Activated T-helper 17 cell treated with anti-CD3 and anti-CD28 coated beads, Interleukin-2, amount 50 U/mL, for 72 hours (primary cell): ENCODE data around the gene IFT81. TPM values are rescaled to one million over a fixed set of nuclear protein-coding genes. Genes with fewer than 3 reads are reported as not detected.
A peak's percentile ranks its signal among the peaks of the same experiment; 100 is the strongest.
"Not testable (repeated sequence)": the region's sequence is repeated elsewhere in the genome, so short reads cannot be mapped to it uniquely, and the experiment has no call there.

Experiments used
- ATAC-seq: fragments of 150-1000 bp; cut with Tn5 transposase; replicated peaks from 2 replicates; pipeline ENCODE4 v1.10.0; 2021; ENCODE audit warnings: mild to moderate bottlenecking, moderate library complexity
- H3K27ac Mint-ChIP-seq: one replicate; pipeline ENCODE4 v1.8.0; 2022; ENCODE audit warnings: mixed read lengths
- H3K27me3 Mint-ChIP-seq: one replicate; pipeline ENCODE4 v1.8.0; 2022; ENCODE audit warnings: mixed read lengths
- H3K36me3 Mint-ChIP-seq: one replicate; pipeline ENCODE4 v1.8.0; 2022; ENCODE audit warnings: low read depth, mild to moderate bottlenecking, mixed read lengths
- H3K4me1 Mint-ChIP-seq: one replicate; pipeline ENCODE4 v1.8.0; 2022; ENCODE audit warnings: mixed read lengths
- H3K4me3 Mint-ChIP-seq: one replicate; pipeline ENCODE4 v1.8.0; 2022; ENCODE audit warnings: mild to moderate bottlenecking, mixed read lengths
- H3K9me3 Mint-ChIP-seq: one replicate; pipeline ENCODE4 v1.8.0; 2022; ENCODE audit warnings: mixed read lengths
- total RNA-seq, 2 donors: library from RNA; stranded (reverse); gene quantifications; one replicate each; pipeline ENCODE4 v1.2.3, GENCODE V29; 2022

IFT81 gene
- total RNA-seq, 2 donors from 2014 or later: 2.4 to 3.4 TPM

DNA sequence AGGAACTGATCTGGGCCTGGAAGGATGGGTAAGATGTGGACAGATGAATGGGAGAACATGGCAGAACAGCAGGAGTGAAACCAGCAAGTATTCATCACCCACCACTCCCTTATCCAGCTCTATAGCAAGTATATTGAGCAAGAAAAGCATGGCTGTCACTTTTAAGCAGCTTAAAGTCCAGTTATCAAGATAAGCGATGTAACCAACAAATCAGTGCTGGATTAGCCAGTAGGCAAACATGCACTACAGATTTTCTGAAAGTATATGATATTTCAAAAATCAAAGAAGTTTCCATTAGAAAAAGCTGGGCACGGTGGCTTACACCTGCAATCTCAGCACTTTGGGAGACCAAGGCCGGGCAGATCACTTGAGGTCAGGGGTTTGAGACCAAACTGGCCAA, 103.0 kb downstream of the IFT81 start:
- Mint-ChIP-seq H3K27ac (no peak overlapping the region), H3K4me3 (no peak overlapping the region), H3K36me3 (no peaks in the 10 kb centered on the region), H3K9me3 (no peaks in the 10 kb centered on the region), H3K27me3 (peaks cover 6% of the 10 kb centered on the region), H3K4me1 (no peaks in the 10 kb centered on the region)
- no peak for ATAC-seq

DNA sequence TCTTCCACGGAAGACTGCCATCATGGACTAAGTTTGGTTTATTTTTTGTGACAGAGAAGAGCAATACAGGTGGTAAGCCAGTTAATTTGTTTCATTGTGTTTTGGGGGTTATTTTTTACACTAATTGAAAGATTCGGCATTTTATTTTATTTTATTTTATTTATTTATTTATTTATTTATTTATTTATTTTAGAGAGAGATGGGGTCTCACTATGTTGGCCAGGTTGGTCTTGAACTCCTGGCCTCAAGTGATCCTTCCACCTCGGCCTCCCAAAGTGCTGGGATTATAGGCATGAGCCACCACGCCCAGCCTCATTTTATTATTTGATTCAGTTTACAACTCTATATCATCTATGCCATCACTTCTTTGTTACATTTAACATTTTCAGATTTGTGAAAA, 104.2 kb downstream of the IFT81 start:
- not testable (repeated sequence) for H3K27ac Mint-ChIP-seq, H3K9me3 Mint-ChIP-seq, ATAC-seq, H3K27me3 Mint-ChIP-seq, H3K4me3 Mint-ChIP-seq, H3K4me1 Mint-ChIP-seq, H3K36me3 Mint-ChIP-seq

DNA sequence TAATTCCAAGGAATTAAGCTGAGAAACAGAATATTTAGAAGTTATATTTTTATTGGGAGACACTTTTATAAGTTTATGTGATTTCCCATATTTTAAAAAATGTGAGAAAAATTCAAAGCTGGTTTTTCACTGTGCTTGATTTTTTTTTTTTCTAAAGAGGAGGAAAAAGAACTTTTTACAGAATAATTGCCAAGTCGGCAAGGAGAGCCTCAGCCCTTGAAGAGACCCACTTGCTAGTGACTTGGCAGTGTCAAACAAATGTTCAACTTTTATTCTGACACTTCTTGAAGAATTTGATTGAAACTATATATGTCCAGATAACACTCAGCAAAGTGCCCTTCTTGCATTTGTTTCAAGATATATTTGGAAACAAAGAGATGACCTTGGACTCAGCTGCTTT, 104.6 kb downstream of the IFT81 start:
- H3K4me3 Mint-ChIP-seq: no peak overlapping the region
- H3K36me3 Mint-ChIP-seq: no peaks in the 10 kb centered on the region
- no peaks in the 10 kb centered on the region for H3K4me1 Mint-ChIP-seq
- no peak overlapping the region for H3K27ac Mint-ChIP-seq
- no peak for ATAC-seq
- peaks cover 6% of the 10 kb centered on the region for H3K27me3 Mint-ChIP-seq
- no peaks in the 10 kb centered on the region for H3K9me3 Mint-ChIP-seq

DNA sequence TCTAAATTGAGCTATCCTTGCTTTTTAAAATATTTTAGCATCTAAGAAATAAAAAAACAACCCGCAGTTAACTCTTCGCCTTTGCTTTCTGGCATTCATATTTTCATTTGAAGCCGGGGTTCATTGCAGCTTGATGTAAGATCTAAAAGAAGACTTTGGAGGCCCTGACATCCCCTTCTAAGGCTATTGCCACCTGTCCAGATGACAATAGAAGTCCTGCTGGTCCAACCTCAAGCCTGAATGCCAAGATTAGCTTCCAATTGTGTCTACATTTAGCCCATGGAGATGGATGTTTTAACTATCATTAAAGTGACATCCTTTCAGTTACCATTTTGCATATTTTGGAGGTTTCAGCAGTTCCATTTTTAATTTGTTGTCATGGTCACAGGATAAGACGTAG, 105.3 kb downstream of the IFT81 start:
- no peaks in the 10 kb centered on the region for H3K9me3 Mint-ChIP-seq
- no peaks in the 10 kb centered on the region for H3K4me1 Mint-ChIP-seq
- H3K27me3 Mint-ChIP-seq: peaks cover 6% of the 10 kb centered on the region
- no peak overlapping the region for H3K4me3 Mint-ChIP-seq
- no peaks in the 10 kb centered on the region for H3K36me3 Mint-ChIP-seq
- ATAC-seq: no peak
- H3K27ac Mint-ChIP-seq: no peak overlapping the region

DNA sequence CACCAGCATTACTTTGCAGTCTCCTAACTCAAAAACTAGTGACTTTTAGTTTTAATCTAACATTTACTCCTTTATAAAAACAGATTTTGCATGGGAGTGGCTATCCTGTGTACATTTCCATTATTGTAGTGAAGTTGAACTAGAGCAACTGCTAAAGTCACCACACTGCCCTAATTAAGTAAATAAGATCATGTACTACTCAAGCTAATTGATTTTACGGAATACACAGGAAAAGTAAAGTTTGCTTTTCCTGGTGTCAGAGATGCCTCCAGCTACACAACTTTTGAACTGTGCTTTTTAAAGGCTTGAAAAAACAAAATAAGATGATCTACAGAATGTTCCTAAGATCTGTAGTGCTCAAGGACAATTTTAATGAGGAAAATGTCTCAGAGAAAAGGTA, 106.5 kb downstream of the IFT81 start:
- Mint-ChIP-seq H3K36me3 (no peaks in the 10 kb centered on the region), H3K9me3 (no peaks in the 10 kb centered on the region), H3K27ac (no peak overlapping the region), H3K27me3 (peaks cover 6% of the 10 kb centered on the region), H3K4me3 (no peak overlapping the region), H3K4me1 (no peaks in the 10 kb centered on the region)
- no peak for ATAC-seq

DNA sequence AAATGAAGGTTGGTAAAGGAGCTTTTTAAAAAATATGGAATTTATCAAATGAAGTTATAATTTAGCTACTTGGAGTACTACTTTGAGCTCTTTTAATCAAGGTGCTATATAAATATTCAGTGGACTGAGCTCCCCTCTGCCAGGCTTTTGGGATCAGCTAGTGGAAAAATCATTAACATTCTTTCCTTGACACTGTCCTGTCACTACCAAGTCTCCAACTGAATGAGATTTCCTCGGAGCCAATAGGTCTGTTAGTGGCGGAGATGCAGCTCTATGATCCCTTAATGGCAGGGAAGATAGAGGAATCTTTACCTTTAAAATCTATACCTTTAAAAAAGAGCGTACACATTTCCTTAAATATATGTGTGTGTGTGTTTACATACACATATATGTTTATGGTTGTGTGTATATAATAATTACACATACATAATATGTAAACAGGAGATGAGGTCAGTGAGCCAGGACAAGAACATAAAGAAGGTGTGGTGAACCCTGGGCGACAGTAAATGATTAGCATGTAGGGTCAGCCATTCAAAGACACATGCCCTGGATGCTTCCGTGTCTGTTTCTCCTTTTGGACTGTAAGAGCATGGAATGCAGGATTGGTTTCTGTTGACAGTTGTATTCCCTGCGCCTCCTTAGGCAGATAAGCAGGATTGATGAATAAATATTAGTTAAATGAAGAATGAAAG, 109.2 kb downstream of the IFT81 start:
- Mint-ChIP-seq H3K9me3 (no peaks in the 10 kb centered on the region), H3K4me1 (no peaks in the 10 kb centered on the region), H3K36me3 (no peaks in the 10 kb centered on the region), H3K4me3 (no peak overlapping the region), H3K27ac (no peak overlapping the region), H3K27me3 (no peaks in the 10 kb centered on the region)
- no peak for ATAC-seq

DNA sequence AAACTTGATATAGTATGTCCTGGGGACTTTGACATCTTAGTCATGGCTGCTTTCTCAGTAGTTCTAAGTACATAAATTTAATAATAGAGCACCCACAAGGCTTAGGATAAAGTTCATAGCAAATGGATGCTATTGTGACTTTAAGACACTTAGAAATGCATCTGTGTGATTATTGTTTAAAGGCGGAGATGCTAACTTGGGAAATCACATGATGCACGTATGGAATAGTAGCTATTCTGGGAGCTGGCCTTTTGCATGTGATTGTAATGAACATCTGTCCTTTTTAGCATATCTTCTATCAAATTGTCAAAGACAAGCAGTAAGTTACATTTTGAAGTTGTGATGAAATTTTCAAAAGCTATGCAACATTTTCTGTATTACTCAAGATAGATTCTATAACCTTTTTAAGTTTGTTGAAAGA, 110.2 kb downstream of the IFT81 start:
- no peaks in the 10 kb centered on the region for H3K4me1 Mint-ChIP-seq
- no peak overlapping the region for H3K27ac Mint-ChIP-seq
- no peak overlapping the region for H3K4me3 Mint-ChIP-seq
- no peaks in the 10 kb centered on the region for H3K9me3 Mint-ChIP-seq
- no peaks in the 10 kb centered on the region for H3K36me3 Mint-ChIP-seq
- ATAC-seq: no peak
- no peaks in the 10 kb centered on the region for H3K27me3 Mint-ChIP-seq

DNA sequence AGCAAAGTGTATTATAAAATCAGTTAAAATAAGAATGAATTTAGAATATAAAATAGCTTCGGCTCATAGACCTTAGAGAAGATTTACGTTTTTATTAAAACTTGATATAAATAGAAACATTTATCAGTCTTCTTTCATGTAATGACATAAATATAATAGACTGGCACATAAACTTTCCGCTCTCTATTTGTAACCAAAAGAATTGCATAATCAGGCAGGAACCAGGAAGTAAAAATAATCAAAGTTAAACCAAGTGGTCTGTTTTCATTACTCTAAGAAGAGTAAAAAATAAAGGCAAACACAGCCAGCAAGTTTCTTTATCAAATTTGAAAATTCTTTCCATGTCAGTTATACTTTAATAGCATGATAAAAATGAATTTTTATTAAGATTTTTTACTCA, 110.6 kb downstream of the IFT81 start:
- no peak for ATAC-seq
- no peaks in the 10 kb centered on the region for H3K36me3 Mint-ChIP-seq
- no peak overlapping the region for H3K4me3 Mint-ChIP-seq
- H3K9me3 Mint-ChIP-seq: no peaks in the 10 kb centered on the region
- no peaks in the 10 kb centered on the region for H3K27me3 Mint-ChIP-seq
- H3K27ac Mint-ChIP-seq: no peak overlapping the region
- no peaks in the 10 kb centered on the region for H3K4me1 Mint-ChIP-seq

DNA sequence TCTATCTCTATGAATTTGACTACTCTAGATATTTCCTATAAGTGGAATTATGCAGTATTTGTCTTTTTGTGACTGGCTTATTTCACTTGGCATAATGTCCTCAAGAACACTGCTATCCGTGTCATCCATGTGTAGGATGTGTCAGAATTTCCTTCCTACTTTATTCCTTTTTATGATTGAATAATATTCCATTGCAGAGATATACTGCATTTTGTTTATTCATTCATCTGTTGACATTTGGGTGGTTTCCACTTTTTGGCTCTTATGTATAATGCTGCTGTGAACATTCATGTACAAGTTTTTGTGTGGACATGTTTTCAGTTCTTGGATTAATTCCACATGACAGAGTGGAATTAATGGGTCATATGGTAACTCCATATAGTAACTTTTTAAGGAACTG, 111.2 kb downstream of the IFT81 start:
- no peaks in the 10 kb centered on the region for H3K27me3 Mint-ChIP-seq
- no peaks in the 10 kb centered on the region for H3K9me3 Mint-ChIP-seq
- ATAC-seq: no peak
- no peaks in the 10 kb centered on the region for H3K4me1 Mint-ChIP-seq
- no peak overlapping the region for H3K27ac Mint-ChIP-seq
- H3K4me3 Mint-ChIP-seq: no peak overlapping the region
- H3K36me3 Mint-ChIP-seq: no peaks in the 10 kb centered on the region

DNA sequence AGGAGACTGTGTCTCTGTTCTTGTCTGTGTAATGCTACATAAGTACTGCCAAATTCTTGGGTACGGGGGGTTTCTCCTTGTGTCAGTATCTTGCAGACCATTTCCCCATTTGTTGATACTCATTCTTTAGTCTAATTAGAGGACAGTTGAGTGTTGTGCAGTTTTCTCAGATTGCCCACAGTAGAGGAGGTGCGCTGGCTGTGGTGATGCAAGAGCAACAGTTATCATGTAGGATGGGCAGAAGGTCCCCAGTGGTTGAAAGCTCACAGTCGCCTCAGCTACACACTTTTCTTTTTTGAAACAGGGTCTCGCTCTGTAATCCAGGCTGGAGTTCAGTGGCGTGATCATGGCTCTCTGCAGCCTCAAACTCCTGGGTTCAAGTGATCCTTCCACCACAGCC, 119.1 kb downstream of the IFT81 start:
- H3K4me3 Mint-ChIP-seq: no peak overlapping the region
- no peak for ATAC-seq
- H3K27ac Mint-ChIP-seq: no peak overlapping the region
- no peaks in the 10 kb centered on the region for H3K36me3 Mint-ChIP-seq
- no peaks in the 10 kb centered on the region for H3K9me3 Mint-ChIP-seq
- no peaks in the 10 kb centered on the region for H3K27me3 Mint-ChIP-seq
- H3K4me1 Mint-ChIP-seq: no peaks in the 10 kb centered on the region

DNA sequence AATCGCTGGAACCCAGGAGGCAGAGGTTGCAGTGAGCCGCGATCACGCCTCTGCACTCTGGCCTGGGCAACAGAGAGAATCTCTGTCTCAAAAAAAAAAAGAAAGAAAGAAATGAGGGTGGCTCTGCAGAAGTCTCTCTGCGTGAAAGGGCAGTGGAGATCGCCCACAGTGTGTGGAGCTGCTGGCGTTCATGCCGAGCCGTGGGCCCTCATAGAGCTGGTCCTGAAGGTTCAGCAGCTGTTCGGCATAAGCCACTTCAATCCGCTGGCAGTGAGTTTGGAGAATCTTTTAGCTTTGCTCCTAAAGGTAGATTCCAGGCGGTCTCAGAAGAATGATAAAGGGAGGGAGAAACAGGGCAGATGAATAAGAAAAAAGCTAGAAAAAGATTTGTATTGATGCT, 120.2 kb downstream of the IFT81 start:
- H3K4me1 Mint-ChIP-seq: no peaks in the 10 kb centered on the region
- H3K4me3 Mint-ChIP-seq: no peak overlapping the region
- H3K9me3 Mint-ChIP-seq: no peaks in the 10 kb centered on the region
- ATAC-seq: no peak
- no peaks in the 10 kb centered on the region for H3K36me3 Mint-ChIP-seq
- no peak overlapping the region for H3K27ac Mint-ChIP-seq
- H3K27me3 Mint-ChIP-seq: no peaks in the 10 kb centered on the region

DNA sequence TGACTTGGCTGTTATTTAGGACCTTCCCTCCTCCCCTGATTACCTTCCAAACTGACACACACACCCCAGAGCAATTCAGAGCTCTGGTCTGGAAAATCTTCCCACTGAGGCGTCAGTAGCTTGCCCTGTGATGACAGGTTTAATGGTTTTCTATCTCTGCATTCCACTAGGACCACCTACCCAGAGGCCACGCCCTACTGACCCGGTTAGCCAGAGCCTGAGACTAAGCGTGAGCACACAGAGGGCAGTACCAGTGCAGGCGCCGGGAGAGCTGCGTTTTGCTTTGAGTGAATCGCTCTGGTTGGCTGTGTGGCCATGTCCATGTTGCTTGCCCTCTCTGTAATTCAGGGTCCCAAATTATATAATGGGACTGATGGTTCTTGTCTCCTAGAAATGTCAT, 120.7 kb downstream of the IFT81 start:
- no peaks in the 10 kb centered on the region for H3K4me1 Mint-ChIP-seq
- H3K9me3 Mint-ChIP-seq: no peaks in the 10 kb centered on the region
- no peaks in the 10 kb centered on the region for H3K36me3 Mint-ChIP-seq
- no peak overlapping the region for H3K27ac Mint-ChIP-seq
- no peak overlapping the region for H3K4me3 Mint-ChIP-seq
- no peaks in the 10 kb centered on the region for H3K27me3 Mint-ChIP-seq
- no peak for ATAC-seq

DNA sequence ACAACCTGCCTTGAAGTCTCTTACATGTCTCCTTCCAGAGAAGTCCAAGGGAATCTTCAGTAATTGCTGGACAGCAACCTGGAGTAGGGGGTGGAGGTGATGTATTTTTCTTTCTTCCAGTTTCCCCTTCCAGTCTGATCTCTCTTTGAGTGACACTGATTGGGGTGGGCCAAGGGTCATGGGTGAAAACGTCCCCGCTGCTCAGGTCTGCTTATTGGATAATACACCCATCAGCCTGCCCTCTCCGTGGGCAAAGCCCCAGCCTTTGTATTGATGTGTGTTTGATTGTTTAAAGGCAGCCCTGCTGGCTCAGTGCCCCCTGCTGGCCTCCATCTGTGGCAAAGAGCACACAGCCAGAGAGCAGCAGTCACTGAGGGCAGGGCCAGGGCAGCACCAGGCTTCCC, 121.2 kb downstream of the IFT81 start:
- Mint-ChIP-seq H3K4me1 (no peaks in the 10 kb centered on the region), H3K36me3 (no peaks in the 10 kb centered on the region), H3K27ac (peak overlapping the region; percentile 23), H3K27me3 (no peaks in the 10 kb centered on the region), H3K9me3 (no peaks in the 10 kb centered on the region), H3K4me3 (no peak overlapping the region)
- ATAC-seq: peak; percentile 90

DNA sequence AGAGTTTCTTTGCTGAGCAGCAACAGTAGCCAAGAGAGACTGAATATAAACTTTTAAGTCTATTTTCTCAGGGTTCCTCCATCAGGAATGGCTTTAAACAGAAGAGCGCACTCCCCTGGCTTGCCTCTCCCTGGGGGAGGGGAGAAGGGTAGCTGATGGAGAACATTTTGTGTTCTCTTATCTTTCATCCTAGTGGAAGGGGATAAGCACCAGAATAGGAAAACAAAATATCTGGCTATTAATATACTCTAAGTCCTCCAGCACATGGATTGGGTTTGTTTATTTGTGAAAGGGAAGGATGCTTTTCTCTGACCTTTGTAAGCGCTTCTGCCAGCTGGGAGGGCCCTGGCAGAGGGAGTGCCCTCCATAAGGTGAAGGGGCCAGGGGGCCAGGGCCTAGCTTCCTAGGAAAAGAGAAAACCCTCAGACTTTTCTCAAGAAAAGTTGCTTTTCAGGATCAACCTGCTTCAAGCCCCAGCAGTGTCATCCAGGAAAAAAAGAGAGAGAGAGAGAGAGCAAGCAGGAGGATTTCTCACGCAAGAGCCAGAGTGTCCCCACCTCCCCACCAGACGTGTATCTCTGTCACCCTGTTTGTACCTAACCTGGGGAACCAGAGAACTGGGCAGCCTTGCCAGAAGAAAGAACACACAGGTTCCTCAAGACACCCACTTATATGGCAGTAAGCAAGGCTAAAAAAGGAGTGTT, 122.6 kb downstream of the IFT81 start:
- H3K36me3 Mint-ChIP-seq: no peaks in the 10 kb centered on the region
- no peaks in the 10 kb centered on the region for H3K4me1 Mint-ChIP-seq
- H3K4me3 Mint-ChIP-seq: no peak overlapping the region
- H3K27ac Mint-ChIP-seq: peak overlapping the region; percentile 63
- H3K27me3 Mint-ChIP-seq: no peaks in the 10 kb centered on the region
- H3K9me3 Mint-ChIP-seq: no peaks in the 10 kb centered on the region
- no peak for ATAC-seq

DNA sequence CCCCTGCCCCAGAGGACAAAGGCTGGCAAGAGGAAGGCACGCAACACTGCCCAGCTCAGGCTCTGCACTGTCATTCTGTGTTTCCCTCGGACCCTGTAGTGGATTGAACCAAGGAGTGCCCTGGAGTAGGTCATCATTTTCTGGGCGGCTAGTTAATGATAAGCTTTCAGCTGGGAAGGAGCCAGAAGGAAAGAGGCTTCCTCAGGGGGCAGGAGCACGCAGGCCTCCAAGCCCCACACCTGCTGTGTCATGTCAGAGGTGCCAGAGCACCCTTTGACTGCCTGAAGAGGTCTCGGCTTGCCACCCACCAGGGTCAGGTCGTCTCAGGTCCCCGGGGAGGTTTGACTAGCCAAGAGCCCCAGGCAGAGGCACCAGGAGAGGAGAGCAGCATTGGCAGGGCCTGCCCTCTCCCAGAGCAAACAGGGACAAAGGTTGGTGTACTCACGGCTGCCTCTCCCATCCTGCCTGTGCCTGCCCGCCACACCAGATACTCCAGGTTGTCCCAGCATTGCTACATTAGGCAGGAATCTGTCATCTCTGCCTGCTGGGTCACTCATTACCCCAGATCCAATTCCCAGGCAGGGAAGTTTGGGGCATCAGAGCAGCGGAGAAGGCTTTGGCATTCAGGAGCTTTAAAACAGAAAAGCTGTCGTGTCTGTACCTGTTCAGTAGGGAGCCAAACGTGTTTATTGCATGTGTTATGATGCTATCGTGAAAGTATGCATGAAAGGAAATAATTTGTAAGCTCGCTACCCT, 123.4 kb downstream of the IFT81 start:
- Mint-ChIP-seq H3K9me3 (no peaks in the 10 kb centered on the region), H3K27me3 (no peaks in the 10 kb centered on the region), H3K36me3 (no peaks in the 10 kb centered on the region), H3K4me1 (no peaks in the 10 kb centered on the region), H3K27ac (no peak overlapping the region), H3K4me3 (no peak overlapping the region)
- no peak for ATAC-seq
